ENCODE data around the gene TMBIM1. TPM values are rescaled to one million over a fixed set of nuclear protein-coding genes. Genes with fewer than 3 reads are reported as not detected.
A peak's percentile ranks its signal among the peaks of the same experiment; 100 is the strongest.

TMBIM1 gene
- total RNA-seq, 1 experiment from 2014 or later = 23.5 TPM

- ATAC-seq (no peak), DNase-seq (ENCODE audit: low spot score) (no peak)
- Mint-ChIP-seq H3K27ac (no peak overlapping the region), H3K9me3 (no peaks in the 10 kb centered on the region), H3K4me3 (no peak overlapping the region), H3K4me1 (peaks cover 43% of the 10 kb centered on the region), H3K36me3 (no peaks in the 10 kb centered on the region), H3K27me3 (ENCODE audit: low read depth) (peaks cover 4% of the 10 kb centered on the region; the same call in 1 of the 2 replicates)
- POLR2A ChIA-PET = interaction anchor here (1.0 kb wide), 1 partner anchor 130 kb away, joined by 3 read pairs; no protein-coding TSS in a partner anchor
- TF ChIP-seq E2F4 (CRISPR knock-in tag; IDR thresholded peaks at IDR 0.05; ENCODE audit: borderline replicate concordance, low read depth) = no peak
- no peak for TF ChIP-seq E2F1 (CRISPR knock-in tag; IDR thresholded peaks at IDR 0.05)
- TF ChIP-seq ZNF281 (CRISPR knock-in tag; IDR thresholded peaks at IDR 0.05) = no peak
- no peak for TF ChIP-seq ATF2 (CRISPR knock-in tag; IDR thresholded peaks at IDR 0.05; ENCODE audit: borderline replicate concordance, low read depth)
- no peak for TF ChIP-seq TEAD1 (CRISPR knock-in tag; IDR thresholded peaks at IDR 0.05)
- no peak for TF ChIP-seq MAX (CRISPR knock-in tag; IDR thresholded peaks at IDR 0.05)
- TF ChIP-seq ZNF317 (CRISPR knock-in tag; IDR thresholded peaks at IDR 0.05; ENCODE audit: borderline replicate concordance, low read depth) = no peak
- TF ChIP-seq OVOL2 (CRISPR knock-in tag; IDR thresholded peaks at IDR 0.05; ENCODE audit: borderline replicate concordance) = no peak
- no peak for TF ChIP-seq CREB1 (CRISPR knock-in tag; IDR thresholded peaks at IDR 0.05)
- TF ChIP-seq ATF3 (CRISPR knock-in tag; conservative IDR thresholded peaks at IDR 0.05) = no peak
- CTCF ChIA-PET = interaction anchor here (0.7 to 3.6 kb wide), 4 partner anchors 12 to 101 kb away, joined by 4 to 17 read pairs (median 12); partner anchors contain the start of gene CATIP
These were observed 2.7 kb upstream of the TMBIM1 start for GRCh38 chr2:218295029-218295428.

GRCh38 chr2:218294430-218295022 is 2.2 kb upstream of the TMBIM1 start:
- ATAC-seq (no peak), DNase-seq (ENCODE audit: low spot score) (no peak)
- TF ChIP-seq ZNF121 (CRISPR knock-in tag; IDR thresholded peaks at IDR 0.05) (0 out of 2 replicates have a peak, but pooled peaks have one; percentile 22), E2F5 (CRISPR knock-in tag; IDR thresholded peaks at IDR 0.05) (no peak), TP53 (CRISPR knock-in tag; IDR thresholded peaks at IDR 0.05) (no peak), OVOL2 (CRISPR knock-in tag; IDR thresholded peaks at IDR 0.05; ENCODE audit: borderline replicate concordance) (no peak)
- Mint-ChIP-seq H3K36me3 (no peaks in the 10 kb centered on the region), H3K4me3 (no peak overlapping the region), H3K27ac (no peak overlapping the region), H3K4me1 (peaks cover 46% of the 10 kb centered on the region), H3K27me3 (ENCODE audit: low read depth) (peaks cover 4% of the 10 kb centered on the region; the same call in 1 of the 2 replicates), H3K9me3 (no peaks in the 10 kb centered on the region)
- POLR2A ChIA-PET = no interaction called here
- CTCF ChIA-PET = interaction anchor here (1.7 to 3.6 kb wide), 2 partner anchors 63 to 102 kb away, joined by 8 to 17 read pairs; partner anchors contain the start of gene CATIP

Measured in WTC11 (cell line).